Esophagus muscularis mucosa (tissue), 3 donors: ENCODE measurements around the gene SIRPA.

Experiments used
- CTCF ChIP-seq, 3 experiments: fragments of 200-600 bp in 2 of 3; fragments of 450-650 bp in 1 of 3; sonication (generic) in 2 of 3; IDR thresholded peaks; one replicate each; pipeline ENCODE4 v1.5.1; 2017 to 2019; ENCODE audit warnings: antibody characterized with exemption in 3 of 3, mild to moderate bottlenecking in 2 of 3, moderate library complexity in 1 of 3
- POLR2AphosphoS5 ChIP-seq, 2 donors: sonication (generic); formaldehyde crosslinking; IDR thresholded peaks; one replicate each; pipeline ENCODE4 v1.6.1; 2017; ENCODE audit warnings: antibody characterized with exemption in 2 of 2

- no peak for TF ChIP-seq POLR2AphosphoS5 (IDR thresholded peaks at IDR 0.05)
- TF ChIP-seq CTCF (IDR thresholded peaks at IDR 0.05), result no peak
These were observed 27.5 kb upstream of the SIRPA start for GRCh38 chr20:1867495-1868260.
